ENCODE data around the gene HCAR2. TPM values are rescaled to one million over a fixed set of nuclear protein-coding genes. Genes with fewer than 3 reads are reported as not detected.
"Not testable (repeated sequence)": the region's sequence is repeated elsewhere in the genome, so short reads cannot be mapped to it uniquely, and the experiment has no call there.

Gene HCAR2
- total RNA-seq (2.1 and 3.8 TPM in 2 replicates), polyA plus RNA-seq (3.7 and 5.0 TPM in 2 replicates)

GRCh38 chr12:122702890-122703611, at the start of gene HCAR2:
Gene HCAR2 (minus strand): TSS chr12:122703357. CDS start chr12:122703283, 74 bp downstream.
- WGBS (ENCODE audit: low lambda C conversion rate, missing lambda C conversion rate) = 86% methylated on average over 22 of the region's 22 CpGs
- not testable (repeated sequence) for H2AFZ ChIP-seq; H3K4me1 ChIP-seq (ENCODE audit: insufficient read depth); H3K9me3 ChIP-seq (ENCODE audit: low read depth); H3K36me3 ChIP-seq (replicated peaks; ENCODE audit: insufficient read depth, low read depth); H3K27ac ChIP-seq; H3K27me3 ChIP-seq; H3K79me2 ChIP-seq; H4K20me1 ChIP-seq (ENCODE audit: insufficient read depth, poor library complexity, severe bottlenecking); H3K9me2 ChIP-seq (replicated peaks; ENCODE audit: insufficient read depth); H3K4me3 ChIP-seq; H3K4me2 ChIP-seq
- DNase-seq (ENCODE audit: low spot score) = peak; percentile 14

GRCh38 chr12:122752464-122753318, 49.5 kb upstream of the HCAR2 start, which contains the start of gene DENR:
Gene DENR (plus strand): TSS chr12:122752824. CDS start chr12:122753702, 878 bp downstream.
- WGBS (ENCODE audit: low lambda C conversion rate, missing lambda C conversion rate) = under 1% methylated on average over 51 of the region's 73 CpGs
- peak within 1 kb of the TSS; percentile 46 for H2AFZ ChIP-seq
- TF ChIP-seq EZH2phosphoT487 (IDR thresholded peaks at IDR 0.05; ENCODE audit: low read depth, severe bottlenecking, unreplicated experiment) = no peak
- peak; percentile 96 for TF ChIP-seq CTCF (IDR thresholded peaks at IDR 0.05; ENCODE audit: poor library complexity)

DNA sequence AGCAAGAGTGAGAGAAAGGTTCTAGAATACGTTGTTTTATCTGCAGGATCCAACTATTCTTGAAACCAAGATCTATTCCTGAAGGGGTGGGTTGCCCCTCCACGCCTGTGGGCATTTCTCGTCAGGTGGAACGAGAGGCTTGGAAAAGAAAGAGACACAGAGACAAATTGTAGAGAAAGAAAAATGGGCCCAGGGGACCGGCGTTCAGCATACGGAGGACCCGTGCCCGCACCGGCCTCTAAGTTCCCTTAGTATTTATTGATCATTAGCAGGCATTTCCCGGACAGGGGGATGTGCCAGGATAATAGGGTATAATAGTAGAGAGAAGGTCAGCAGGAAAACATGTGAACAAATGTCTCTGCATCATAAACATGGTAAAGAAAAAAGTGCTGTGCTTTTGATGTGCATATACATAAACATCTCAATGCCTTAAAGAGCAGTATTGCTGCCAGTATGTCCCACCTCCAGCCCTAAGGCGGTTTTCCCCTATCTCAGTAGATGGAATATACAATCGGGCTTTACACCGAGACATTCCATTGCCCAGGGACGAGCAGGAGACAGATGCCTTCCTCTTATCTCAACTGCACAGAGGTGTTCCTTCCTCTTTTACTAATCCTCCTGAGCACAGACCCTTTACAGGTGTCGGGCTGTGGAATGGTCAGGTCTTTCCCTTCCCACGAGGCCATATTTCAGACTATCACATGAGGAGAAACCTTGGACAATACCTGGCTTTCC, 47.8 kb upstream of the HCAR2 start:
- Histone ChIP-seq H3K4me1 (ENCODE audit: insufficient read depth) (peaks cover 11% of the 10 kb centered on the region), H2AFZ (peak overlapping the region; percentile 22), H3K4me2 (peak overlapping the region; percentile 80), H3K79me2 (peaks cover 30% of the 10 kb centered on the region), H3K27ac (peak overlapping the region; percentile 77)
- H3K9me2 ChIP-seq (replicated peaks; ENCODE audit: insufficient read depth); H4K20me1 ChIP-seq (ENCODE audit: insufficient read depth, poor library complexity, severe bottlenecking); H3K9me3 ChIP-seq (ENCODE audit: low read depth); H3K27me3 ChIP-seq; H3K4me3 ChIP-seq; DNase-seq (ENCODE audit: low spot score); H3K36me3 ChIP-seq (replicated peaks; ENCODE audit: insufficient read depth, low read depth): not testable (repeated sequence)
- WGBS (ENCODE audit: low lambda C conversion rate, missing lambda C conversion rate) = 42% methylated on average over 17 of the region's 17 CpGs

More at GRCh38 chr12:122752464-122753318, 49.5 kb upstream of the HCAR2 start, which contains the start of gene DENR:
- Histone ChIP-seq H3K9me2 (replicated peaks; ENCODE audit: insufficient read depth) (no peaks in the 10 kb centered on the region), H3K9me3 (ENCODE audit: low read depth) (no peaks in the 10 kb centered on the region), H3K4me1 (ENCODE audit: insufficient read depth) (peaks cover 11% of the 10 kb centered on the region), H3K4me2 (peak within 1 kb of the TSS; percentile 91), H3K36me3 (replicated peaks; ENCODE audit: insufficient read depth, low read depth) (no peaks in the 10 kb centered on the region), H3K4me3 (peak within 1 kb of the TSS; percentile 45), H4K20me1 (ENCODE audit: insufficient read depth, poor library complexity, severe bottlenecking) (no peaks in the 10 kb centered on the region), H3K79me2 (peaks cover 42% of the 10 kb centered on the region), H3K27ac (peak within 1 kb of the TSS; percentile 86), H3K27me3 (no peaks in the 10 kb centered on the region)
- peak; percentile 99 for DNase-seq (ENCODE audit: low spot score)

DNA sequence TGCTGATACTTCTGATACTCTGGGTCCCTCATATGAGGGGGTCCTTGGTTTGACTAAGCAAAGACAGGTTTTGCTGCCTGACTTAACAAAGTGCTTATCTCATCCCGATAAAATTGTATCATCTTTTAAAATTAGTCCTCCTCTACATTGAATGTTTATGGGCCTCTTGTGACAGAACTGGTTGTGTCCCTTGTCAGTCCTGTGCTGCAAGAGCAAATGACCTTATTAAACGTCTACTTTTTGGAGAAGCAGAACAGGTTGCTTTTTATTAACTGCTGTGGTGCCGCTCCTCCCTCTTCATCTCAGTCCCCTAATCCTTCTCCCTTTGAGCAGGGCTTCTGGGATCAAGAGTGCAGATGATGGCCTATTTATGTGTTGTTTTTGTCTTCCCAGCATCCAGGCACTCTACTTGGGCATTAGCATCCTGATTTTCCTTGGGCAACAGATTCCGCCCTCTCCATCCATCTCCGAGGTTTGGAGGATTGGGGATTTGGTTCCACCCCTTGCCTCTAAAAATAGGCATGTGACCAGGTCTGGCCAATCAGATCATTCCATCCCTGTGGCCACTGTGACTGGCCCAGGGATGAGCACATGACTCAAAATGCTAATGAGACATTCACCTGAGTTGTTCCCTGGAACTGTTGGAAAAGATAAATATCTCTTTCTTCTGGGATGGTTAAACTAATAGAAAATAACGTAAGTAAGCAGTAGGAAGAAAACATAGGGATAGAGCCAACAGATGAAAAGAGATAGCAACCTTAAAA, 46.6 kb upstream of the HCAR2 start:
- TF ChIP-seq EZH2phosphoT487 (IDR thresholded peaks at IDR 0.05; ENCODE audit: low read depth, severe bottlenecking, unreplicated experiment) (no peak), CTCF (IDR thresholded peaks at IDR 0.05; ENCODE audit: poor library complexity) (no peak), EZH2 (IDR thresholded peaks at IDR 0.05; ENCODE audit: borderline replicate concordance) (no peak)
- no peak for DNase-seq (ENCODE audit: low spot score)
- Histone ChIP-seq H3K36me3 (replicated peaks; ENCODE audit: insufficient read depth, low read depth) (no peaks in the 10 kb centered on the region), H3K79me2 (peaks cover 19% of the 10 kb centered on the region), H3K27ac (no peak overlapping the region), H3K9me2 (replicated peaks; ENCODE audit: insufficient read depth) (no peaks in the 10 kb centered on the region), H3K9me3 (ENCODE audit: low read depth) (no peaks in the 10 kb centered on the region), H3K4me1 (ENCODE audit: insufficient read depth) (peaks cover 11% of the 10 kb centered on the region), H3K4me2 (no peak overlapping the region), H3K4me3 (no peak overlapping the region), H4K20me1 (ENCODE audit: insufficient read depth, poor library complexity, severe bottlenecking) (no peaks in the 10 kb centered on the region), H3K27me3 (no peaks in the 10 kb centered on the region), H2AFZ (no peak overlapping the region)
- WGBS (ENCODE audit: low lambda C conversion rate, missing lambda C conversion rate) = 85% methylated on average over 6 of the region's 6 CpGs
